HK-2 (cell line): ENCODE results near the gene PPCDC.

ENCODE experiments used
- DNase-seq: peaks from one replicate; pipeline ENCODE4 v3.0.0-alpha.2; 2018; ENCODE audit not compliant: unreplicated experiment

The PPCDC gene

DNA sequence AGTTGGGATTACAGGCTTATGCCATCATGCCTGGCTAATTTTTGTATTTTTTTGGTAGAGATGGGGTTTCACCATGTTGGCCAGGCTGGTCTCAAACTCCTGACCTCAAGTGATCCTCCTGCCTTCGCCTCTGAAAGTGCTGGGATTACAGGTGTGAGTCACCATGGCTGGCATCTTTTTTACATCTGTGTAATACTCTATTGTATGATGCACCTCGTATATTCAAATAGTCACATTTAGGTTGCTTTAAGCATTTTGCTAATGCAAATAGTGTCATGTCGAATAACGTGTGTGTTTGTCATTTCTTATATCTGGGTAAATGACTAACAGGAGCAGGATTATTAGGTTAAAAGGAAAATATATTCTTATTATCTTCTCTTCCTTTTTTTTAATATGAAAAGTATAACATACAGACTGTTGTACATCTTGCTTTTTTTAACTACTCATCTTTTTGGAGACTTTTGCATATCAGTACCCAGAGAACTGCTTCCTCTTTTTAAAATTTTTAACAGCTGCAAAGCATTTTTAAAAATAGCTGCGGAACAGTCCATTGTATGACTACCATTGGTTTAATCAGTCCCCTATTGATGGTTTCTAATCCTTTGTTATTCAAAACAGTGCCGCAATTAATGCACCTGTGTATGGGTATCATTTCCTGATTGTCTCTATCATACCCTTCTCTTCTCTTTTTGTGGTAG lies 14.6 kb upstream of the PPCDC start:
- no peak for DNase-seq

DNA sequence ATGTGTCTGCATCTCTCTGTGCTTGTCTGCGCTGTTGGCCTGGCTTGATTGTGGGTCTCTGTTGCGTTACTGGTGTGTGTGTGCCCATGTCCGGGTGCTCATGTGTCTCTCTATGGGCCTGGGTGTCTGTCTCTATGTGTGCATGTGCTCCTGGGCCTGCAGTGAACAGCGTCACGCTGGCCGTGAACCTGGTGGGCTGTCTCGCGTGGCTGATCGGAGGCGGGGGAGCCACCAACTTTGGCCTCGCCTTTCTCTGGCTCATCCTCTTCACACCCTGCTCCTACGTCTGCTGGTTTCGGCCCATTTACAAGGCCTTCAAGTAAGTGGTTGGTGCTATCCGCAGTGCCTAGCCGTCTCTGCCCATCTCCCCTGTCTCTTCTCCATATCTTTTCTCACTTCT lies 7.0 kb upstream of the PPCDC start:
- DNase-seq = no peak

DNA sequence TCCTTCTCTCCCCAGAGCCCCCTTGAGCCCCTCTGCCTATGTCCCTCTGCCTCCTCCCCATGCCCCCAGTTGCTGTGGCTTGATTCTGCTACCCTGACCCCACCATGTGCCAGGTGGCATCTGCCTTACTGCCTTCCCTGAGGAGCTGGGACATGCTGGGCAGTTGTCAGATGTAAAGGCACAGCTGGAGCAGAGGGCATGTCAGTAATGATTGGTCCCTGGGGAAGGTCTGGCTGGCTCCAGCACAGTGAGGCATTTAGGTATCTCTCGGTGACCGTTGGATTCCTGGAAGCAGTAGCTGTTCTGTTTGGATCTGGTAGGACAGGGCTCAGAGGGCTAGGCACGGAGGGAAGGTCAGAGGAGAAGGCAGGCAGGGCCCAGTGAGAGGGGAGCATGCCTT lies 3.5 kb upstream of the PPCDC start:
- no peak for DNase-seq

DNA sequence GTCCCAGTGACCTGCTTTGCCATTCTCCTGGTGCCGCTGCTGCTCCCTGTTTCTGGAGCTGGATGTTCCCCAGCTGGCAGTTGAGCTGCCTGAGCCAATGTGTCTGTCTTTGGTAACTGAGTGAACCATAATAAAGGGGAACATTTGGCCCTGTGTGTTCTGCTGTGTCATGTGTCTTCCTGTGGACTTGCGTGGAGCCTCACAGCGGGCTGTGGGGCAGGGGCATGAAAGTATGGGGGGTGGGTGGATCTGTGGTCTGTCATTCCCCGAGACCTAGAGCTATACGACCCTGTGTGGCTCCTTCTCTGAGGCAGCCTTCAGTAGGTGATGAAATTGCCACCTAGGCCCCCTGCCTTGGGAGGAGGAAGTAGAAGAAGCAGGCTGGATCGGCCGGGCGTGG lies 2.0 kb upstream of the PPCDC start:
- DNase-seq = no peak

DNA sequence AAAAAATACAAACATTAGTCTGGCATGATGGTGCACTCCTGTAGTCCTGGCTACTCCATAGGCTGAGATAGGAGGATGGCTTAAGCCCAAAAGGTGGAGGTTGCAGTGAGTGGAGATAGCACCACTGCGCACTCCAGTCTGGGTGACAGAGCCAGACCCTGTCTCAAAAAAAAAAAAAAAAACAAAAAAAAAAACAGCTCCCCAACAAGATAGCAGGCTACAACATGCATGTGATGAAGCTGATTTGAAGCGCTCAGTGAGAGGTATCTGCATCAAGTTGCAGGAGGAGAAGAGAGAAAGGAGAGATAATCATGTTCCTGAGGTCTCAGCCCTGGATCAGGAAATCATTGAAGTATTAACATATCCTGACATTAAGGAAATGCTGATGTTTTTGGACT lies 608 bp upstream of the PPCDC start:
- DNase-seq = no peak

DNA sequence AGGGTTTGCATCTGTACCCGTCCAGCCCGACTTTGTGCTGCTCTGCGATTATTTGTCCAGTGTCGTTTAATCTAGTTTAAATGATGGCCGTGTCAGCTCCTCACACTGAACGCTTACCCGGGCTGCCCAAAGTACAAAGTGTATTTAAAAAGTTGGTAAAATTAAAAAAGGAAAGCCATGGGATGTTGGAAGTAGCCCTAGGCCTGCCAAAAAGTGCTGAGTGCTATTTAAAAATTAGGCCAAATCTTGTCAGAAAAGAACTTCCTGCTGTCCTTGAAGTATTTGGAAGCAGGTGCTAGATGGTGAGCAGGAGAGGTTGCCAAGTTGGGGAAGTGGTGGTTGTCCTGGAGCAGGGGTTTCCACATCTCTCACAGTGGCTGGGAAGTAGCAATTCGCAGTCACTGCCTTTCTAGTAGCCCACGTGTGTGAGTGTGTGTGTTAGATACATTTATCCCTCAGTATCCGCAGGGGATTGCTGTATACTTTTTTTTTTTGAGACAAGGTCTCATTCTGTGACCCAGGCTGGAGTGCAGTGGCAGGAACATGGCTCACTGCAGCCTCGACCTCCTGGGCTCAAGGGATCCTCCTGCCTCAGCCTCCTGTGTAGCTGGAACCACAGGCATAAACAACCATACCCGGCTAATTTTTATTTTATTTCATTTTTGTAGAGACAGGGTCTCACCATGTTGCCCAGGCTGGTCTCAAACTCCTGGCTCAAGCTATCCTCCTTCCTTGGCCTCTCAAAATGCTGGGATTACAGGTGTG lies 664 bp downstream of the PPCDC start:
- no peak for DNase-seq

DNA sequence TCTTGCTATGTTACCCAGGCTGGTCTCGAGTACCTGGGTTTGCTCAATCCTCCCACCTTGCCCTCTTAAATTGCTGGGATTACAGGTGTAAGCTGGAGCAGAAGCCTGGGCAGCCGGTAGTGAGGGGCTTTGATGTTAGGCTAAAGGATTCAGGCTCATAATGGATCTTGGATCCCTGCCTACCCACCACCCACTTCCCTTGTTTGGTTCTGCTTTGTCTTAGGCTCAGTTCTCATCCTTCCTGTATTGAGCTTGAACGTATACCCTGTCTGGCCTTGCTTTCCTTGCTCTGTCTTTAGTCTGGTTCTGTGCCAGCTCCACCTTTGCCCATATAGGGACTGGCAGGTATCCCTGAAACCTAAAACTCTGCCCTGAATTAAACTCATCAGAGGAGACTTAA lies 1.7 kb downstream of the PPCDC start:
- DNase-seq = no peak

DNA sequence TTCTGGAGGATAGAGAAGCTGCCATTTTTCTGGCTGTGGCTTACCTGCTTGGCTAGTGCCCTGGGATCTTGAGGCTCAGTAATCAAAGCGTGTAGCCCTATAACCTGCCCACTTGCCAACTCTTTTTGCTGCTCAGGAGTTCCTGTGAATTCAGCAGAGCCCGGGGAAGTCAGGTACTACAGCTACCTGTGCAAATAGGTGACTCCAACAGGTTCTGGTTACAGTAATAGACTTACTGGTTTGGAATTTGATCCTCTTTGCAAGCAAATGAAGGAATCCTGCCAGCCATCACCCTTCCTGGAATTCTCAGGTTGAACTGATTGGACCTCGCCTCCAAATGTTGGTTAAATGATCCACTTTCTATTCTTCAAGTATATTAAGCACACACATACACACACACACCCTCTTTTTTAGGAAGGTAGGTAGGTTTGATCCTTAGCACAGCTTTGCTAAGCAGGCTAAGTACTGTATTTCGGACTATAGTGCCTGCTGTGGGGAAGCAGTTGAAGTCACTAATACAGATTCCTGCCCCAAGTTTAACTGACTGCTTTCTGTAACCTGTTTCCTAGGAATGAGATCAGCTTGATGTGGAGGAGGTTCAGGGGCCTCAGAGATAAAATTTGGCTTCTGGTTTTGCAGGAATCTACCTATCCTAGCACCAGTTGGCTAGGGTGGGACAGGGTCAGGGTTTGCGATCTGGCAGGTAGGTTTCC lies 2.3 kb downstream of the PPCDC start:
- DNase-seq = no peak

DNA sequence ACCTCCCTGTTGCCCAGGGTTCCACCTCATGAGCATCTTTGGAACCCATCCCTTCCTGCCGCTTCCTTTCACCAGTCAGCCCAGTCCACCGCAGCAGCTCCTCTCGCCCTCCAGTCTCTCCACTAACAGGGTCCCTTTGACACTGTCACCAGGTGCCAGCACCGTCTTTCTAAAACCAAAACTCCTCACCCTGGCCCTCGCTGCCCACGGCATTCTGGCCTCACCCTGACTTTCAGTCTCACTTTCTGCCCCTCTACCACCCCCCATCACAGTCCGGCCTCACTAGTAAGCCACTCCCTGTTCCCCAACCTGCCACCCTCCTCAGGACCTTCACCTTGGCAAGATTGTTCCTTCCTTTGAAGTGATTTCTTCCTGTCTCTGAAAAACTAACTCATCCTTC lies 4.2 kb downstream of the PPCDC start:
- no peak for DNase-seq

DNA sequence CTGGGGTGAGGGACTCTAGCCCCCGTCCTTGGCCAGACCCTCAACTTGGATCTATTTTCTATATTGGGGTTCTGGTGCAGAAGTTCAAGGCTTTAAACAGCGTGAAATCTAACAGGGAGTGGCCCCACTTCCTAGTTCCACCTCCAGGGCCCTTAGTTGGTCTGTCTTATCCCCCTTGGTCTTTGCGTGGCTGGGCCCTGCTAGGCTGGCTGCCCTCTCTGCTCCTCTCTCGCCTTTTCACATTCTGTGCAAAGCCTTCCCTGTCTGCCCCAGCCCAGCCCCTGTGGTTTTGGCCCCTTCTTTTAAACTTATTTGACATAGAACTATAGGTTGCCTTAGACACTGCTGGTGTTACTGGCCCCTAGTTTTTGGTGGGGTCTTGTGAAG lies 5.6 kb downstream of the PPCDC start:
- no peak for DNase-seq

DNA sequence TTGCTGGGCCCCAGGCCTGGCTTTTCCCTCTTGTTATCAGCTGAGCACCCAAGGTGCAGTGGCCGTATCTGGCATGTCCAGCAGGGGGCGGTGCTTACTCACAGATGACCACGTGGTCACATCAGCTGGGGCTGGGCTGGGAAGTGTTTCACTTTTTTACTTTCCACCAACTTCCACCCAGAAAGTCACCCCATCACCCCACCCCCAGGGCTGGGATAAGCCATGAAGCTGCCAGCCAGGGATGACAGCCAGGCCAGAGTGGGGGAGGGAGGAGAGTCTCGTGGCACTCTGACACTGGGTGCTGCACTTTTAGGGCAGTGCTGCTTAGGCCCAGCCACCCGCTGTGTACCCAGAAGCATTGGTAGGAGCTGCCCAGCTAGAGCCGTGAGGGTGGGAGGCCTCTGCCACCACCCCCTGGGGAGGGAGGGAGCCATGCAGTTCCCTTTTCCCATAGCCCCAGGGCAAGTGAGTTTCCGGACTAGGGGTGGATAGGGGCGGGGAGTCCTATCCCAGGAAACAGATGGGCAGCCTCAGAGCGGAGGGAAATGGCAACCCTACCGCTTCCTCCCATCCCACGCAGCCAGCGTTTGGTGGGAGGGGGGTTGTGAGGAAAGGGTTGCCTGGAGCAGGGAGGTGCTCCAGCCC lies 6.1 kb downstream of the PPCDC start:
- DNase-seq = peak; percentile 79

DNA sequence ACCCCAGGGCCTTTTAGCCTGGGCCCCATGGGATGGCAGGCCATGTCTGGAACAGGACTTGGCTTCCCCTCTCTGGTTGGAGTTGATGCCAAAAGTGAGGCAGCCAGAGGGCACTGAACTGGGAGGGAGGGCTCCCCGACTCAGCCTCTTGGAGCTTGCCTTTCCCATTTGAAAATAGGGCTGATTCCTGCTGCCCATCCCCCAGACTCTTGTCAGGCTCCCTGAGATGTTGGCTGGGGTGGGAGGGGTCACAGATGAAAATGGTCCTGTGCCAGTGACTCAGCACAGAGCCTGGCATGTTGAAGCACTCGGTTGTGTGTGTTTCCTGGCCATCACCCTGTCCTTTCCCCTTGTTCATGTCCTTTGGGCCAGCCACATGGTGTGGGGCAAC lies 6.6 kb downstream of the PPCDC start:
- DNase-seq = no peak

DNA sequence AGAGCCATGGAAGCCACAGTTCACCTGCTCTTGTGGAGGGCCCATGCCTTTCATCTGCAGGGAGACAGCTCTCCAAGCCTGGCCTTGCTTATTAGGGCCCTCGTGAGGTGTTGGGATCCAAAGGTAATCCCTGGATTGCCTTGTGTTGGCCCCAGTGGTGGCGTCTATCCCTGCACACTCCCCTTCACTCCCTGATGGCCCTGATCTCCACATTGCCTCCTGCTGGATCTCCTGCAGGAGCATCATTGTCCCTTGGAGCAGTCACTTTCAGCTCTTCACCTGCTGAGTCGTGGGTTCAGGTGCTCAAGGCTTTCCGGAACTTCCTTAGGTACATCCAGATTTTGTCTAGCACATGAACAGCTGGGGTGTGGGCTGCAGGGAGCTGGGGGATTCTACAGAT lies 7.0 kb downstream of the PPCDC start:
- DNase-seq = no peak

DNA sequence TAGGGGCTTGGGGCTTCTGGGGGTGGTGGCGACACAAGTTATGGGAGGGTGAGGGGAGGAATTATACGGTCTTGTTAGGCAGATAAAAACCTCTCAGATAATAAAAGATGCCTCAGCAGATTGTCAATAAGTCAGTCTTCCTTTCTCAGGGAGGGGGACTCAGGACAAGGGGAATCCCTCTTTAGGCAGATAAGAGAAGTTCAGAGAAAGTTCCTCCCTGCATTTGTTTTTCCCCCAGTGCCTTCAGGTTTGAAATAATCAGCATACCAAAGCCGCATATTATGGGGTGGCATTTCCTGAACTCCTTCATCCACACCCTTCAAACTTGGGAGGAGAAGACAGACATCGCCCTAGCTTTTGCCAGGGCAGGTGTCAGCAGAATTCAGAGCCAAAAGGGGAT lies 8.5 kb downstream of the PPCDC start:
- no peak for DNase-seq

DNA sequence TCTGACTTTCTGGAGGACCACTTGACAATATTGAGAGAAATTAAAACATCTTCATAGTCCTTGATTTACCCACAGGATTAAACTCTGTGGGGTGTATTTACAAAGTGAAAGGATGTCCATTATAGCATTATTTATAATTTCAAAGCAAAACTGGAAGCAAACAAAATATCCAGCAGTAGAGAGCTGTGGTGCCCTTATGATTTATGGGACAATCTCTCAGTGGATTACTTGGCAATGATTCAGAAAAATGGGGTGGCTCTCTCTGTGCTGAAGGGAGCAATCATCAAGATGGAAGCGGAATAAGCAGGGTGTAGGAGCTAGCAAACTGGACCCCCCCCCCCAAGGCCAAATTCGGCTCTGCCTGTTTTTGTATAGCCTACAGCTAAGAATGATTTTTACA lies 9.0 kb downstream of the PPCDC start:
- no peak for DNase-seq

DNA sequence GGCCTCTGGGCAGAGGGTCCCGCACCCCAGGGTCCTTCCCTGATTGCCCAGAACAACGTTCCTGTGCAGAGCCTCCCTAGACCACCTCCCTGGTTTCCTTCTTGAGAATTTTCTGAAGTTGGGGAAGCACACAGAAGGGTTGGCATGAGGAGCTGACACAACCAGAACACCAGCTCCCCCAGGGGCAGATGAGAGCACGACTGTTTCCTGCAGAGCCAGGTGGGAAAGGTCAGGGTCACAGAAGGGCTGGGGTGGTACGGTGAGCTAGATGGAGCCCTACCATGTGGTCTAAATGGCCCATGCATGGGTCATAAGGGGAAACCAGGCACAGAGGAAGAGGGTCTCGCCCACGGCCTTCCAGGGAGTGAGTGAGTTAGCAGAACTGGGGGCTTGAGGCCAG lies 10.4 kb downstream of the PPCDC start:
- no peak for DNase-seq

DNA sequence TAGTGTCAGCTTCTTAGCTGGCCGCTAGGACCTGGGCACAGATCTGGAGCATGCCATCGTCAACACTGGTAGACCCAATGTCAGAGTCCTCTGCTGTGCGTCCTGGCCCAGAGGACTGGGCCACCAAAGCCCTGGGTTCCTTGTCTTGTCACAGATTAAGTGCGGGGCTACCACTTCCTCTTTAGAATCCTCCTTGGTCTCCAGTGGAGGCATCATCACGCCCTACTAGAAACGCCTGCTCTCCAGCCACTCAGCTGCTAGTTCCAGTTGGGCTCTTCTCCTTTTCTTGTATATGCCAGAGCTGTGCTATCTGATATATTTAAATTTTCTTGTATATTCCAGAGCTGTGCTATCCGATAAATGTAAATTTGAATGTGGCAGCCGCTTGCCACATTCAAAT lies 11.2 kb downstream of the PPCDC start:
- DNase-seq = no peak

DNA sequence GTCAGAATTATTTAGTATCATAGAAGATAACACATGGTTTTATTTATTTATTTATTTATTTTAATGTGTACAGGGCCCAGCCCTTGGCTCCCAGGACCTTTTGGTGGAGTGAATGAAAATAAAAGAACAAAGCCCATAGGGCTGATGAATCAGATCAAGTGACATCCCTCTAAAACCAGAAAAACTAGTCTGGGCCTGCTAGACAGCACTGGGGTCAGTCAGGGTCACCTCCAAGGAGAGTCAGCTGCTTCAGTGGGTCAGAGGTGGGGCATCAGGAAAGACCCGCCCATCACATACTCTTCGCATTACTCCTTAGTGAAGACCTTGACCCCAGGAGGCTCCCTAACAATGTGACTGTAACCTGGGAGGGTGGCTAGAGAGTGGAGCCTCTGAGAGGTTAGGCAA lies 12.8 kb downstream of the PPCDC start:
- DNase-seq = no peak

DNA sequence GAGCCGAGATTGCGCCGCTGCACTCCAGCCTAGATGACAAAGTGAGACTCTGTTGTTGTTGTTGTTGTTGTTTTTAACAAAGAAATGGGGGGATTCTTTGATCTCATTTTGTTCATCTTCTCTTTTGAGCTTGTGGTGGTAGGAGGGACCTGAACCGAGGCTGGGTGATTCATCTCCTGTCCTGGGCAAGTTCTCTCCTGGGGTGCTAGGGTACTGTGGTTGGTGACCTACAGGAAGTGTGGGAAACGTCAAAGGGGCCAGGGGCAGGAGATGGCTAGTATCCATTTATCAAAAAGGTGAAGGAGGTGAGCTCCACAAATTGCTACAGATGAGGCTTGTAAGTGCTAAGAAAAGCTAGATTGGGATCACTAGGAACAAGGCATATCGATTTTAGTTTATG lies 14.3 kb downstream of the PPCDC start:
- DNase-seq = no peak

DNA sequence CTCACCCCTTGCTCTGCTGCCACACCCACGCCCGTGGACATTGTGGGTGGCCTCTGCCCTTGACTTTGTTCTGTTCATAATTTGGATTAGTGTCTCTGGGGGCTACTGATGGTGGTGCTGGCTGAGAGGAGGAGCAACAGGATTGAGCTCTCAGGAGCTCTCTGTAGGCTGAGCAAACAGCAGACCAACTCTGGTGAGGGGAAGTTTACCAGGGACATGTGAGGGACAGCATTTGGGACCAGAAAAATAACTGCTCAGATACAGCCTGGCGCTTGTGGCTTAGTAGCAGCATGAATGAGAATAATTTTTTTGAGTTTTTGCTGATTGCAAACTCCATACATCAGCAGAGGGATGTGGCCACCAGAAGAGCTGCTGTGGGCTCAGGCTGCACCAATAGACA lies 14.8 kb downstream of the PPCDC start:
- DNase-seq = no peak

DNA sequence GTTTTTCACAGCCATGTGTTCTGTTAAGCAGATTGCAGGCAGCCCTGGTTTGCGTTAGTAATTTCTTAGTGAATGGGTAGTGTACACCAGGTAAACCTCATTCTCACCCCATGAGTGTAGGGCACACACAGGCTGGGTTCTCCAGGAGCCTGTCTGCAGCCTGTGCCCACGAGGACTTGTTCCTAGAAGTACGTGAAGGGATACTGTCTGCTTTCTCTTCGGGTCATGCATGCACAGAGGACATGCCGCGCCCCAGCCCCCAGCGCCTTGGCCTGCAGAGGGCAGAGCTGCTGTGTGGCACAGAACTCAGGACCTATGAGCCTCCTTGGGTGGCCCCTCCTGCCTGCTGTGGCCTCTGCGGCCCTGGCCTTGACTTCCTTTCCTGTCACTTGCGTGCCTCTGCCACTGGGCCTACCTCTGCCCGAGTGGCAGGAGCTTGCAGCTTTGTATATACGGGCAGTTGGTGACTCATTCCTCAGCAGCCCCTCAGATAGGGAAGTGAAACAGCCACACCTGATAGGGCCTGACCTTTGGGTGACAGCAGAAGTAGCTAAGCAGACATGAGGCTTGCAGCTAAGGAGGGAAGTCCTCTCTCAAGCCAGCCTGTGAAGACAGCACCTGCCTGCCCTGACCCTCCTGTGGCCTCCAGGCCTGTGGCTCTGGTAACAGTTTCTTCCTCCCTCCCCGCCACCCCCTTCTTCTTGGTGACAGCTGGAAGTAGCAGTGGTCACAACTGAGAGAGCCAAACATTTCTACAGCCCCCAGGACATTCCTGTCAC lies 19.5 kb downstream of the PPCDC start:
- peak; percentile 65 for DNase-seq
